ENCODE measurements around the gene PEX5L. TPM values are rescaled to one million over a fixed set of nuclear protein-coding genes. Genes with fewer than 3 reads are reported as not detected.

The PEX5L gene
- total and polyA plus RNA-seq, 2 experiments from 2014 or later = 6.3 to 7.0 TPM

- TF ChIP-seq REST (IDR thresholded peaks at IDR 0.05; ENCODE audit: unreplicated experiment) (no peak), POLR2AphosphoS5 (IDR thresholded peaks at IDR 0.05; ENCODE audit: low read depth) (no peak), ZNF331 (CRISPR knock-in tag; IDR thresholded peaks at IDR 0.05; ENCODE audit: low read depth) (no peak), NANOG (IDR thresholded peaks at IDR 0.05; ENCODE audit: borderline replicate concordance) (no peak), EZH2 (IDR thresholded peaks at IDR 0.05; ENCODE audit: low read depth, unreplicated experiment) (no peak), STAT1 (IDR thresholded peaks at IDR 0.05; ENCODE audit: unreplicated experiment) (no peak), CTCF (conservative IDR thresholded peaks at IDR 0.05; ENCODE audit: low read depth in 2 of 2) (no peak)
Observed at GRCh38 chr3:179801263-179801662, 235.5 kb downstream of the PEX5L start (continued).

- Histone ChIP-seq H3K4me3 (no peak overlapping the region), H3K4me1 (ENCODE audit: insufficient read depth) (peaks cover 2% of the 10 kb centered on the region; the same call in 1 of the 2 replicates), H3K27ac (ENCODE audit: low read depth) (no peak overlapping the region), H3F3A (replicated peaks; ENCODE audit: low read depth) (no peaks in the 10 kb centered on the region), H4K20me1 (replicated peaks; ENCODE audit: insufficient read depth) (no peaks in the 10 kb centered on the region; the same call in 1 of the 2 replicates), H3K36me3 (ENCODE audit: insufficient read depth) (no peaks in the 10 kb centered on the region), H3K4me2 (no peak overlapping the region), H3K79me2 (replicated peaks; ENCODE audit: insufficient read depth) (no peaks in the 10 kb centered on the region), H2AFZ (no peak overlapping the region), H3K27me3 (ENCODE audit: insufficient read depth) (no peaks in the 10 kb centered on the region), H3K9me2 (ENCODE audit: insufficient read depth) (0 out of 2 replicates have a peak, but pooled peaks cover under 1% of the 10 kb centered on the region)
- ATAC-seq (no peak), DNase-seq (ENCODE audit: low spot score) (no peak)
- no peaks in the 10 kb centered on the region for H3K36me3 Mint-ChIP-seq (ENCODE audit: low read depth)
- no peak overlapping the region for H3K27ac Mint-ChIP-seq
- H3K27me3 Mint-ChIP-seq (ENCODE audit: insufficient read depth, low read depth, poor library complexity) = no peaks in the 10 kb centered on the region
- no peaks in the 10 kb centered on the region for H3K4me1 Mint-ChIP-seq
- H3K4me3 Mint-ChIP-seq = no peak overlapping the region
- H3K9me3 Mint-ChIP-seq = no peaks in the 10 kb centered on the region
- TF ChIP-seq POLR2AphosphoS5 (IDR thresholded peaks at IDR 0.05; ENCODE audit: low read depth) (no peak), EZH2 (IDR thresholded peaks at IDR 0.05; ENCODE audit: low read depth, unreplicated experiment) (no peak), JUNB (IDR thresholded peaks at IDR 0.05; ENCODE audit: unreplicated experiment) (no peak), ZNF462 (CRISPR knock-in tag; IDR thresholded peaks at IDR 0.05) (no peak), REST (IDR thresholded peaks at IDR 0.05; ENCODE audit: unreplicated experiment) (no peak), STAT1 (IDR thresholded peaks at IDR 0.05; ENCODE audit: unreplicated experiment) (no peak)
Observed at GRCh38 chr3:179797192-179797591, 239.5 kb downstream of the PEX5L start.
